ENCODE data around the gene SELENOK.

- TF ChIP-seq CTCF (IDR thresholded peaks at IDR 0.05): no peak
- TF ChIP-seq POLR2A (IDR thresholded peaks at IDR 0.05): no peak
Observed at GRCh38 chr3:53849916-53850315, 41.7 kb downstream of the SELENOK start.
